H9 (cell line): ENCODE results near the gene INTS7. TPM values are rescaled to one million over a fixed set of nuclear protein-coding genes. Genes with fewer than 3 reads are reported as not detected.
A peak's percentile ranks its signal among the peaks of the same experiment; 100 is the strongest.

Experiments
- DNase-seq: peaks from one replicate; pipeline ENCODE4 v3.0.0-alpha.2; 2017
- H2AFZ ChIP-seq: one replicate; pipeline ENCODE4 v1.6.1; 2013; ENCODE audit warnings: mild to moderate bottlenecking, low read length, control low read depth, moderate library complexity
- H2AK5ac ChIP-seq: 2 replicates; pipeline ENCODE4 v1.6.1; 2013; ENCODE audit warnings: low read length, control low read depth, mixed read lengths; ENCODE audit not compliant: insufficient read length
- H2BK120ac ChIP-seq: one replicate; pipeline ENCODE4 v1.6.1; 2013; ENCODE audit warnings: low read depth, mild to moderate bottlenecking, low read length, control low read depth, inconsistent platforms; ENCODE audit not compliant: poor library complexity, severe bottlenecking
- H2BK12ac ChIP-seq: 2 replicates; pipeline ENCODE4 v1.6.1; 2013; ENCODE audit warnings: low read length, control low read depth, mixed read lengths, low read depth; ENCODE audit not compliant: insufficient read length
- H2BK15ac ChIP-seq: 2 replicates; pipeline ENCODE4 v1.6.1; 2013; ENCODE audit warnings: low read depth, low read length, control low read depth
- H2BK20ac ChIP-seq: one replicate; pipeline ENCODE4 v1.6.1; 2013; ENCODE audit warnings: low read depth, mild to moderate bottlenecking, low read length, control low read depth, inconsistent platforms; ENCODE audit not compliant: poor library complexity, severe bottlenecking
- H2BK5ac ChIP-seq: 2 replicates; pipeline ENCODE4 v1.6.1; 2013; ENCODE audit warnings: low read length, control low read depth, mixed read lengths; ENCODE audit not compliant: insufficient read length
- H3K14ac ChIP-seq: 2 replicates; pipeline ENCODE4 v1.6.1; 2013; ENCODE audit warnings: low read length, control low read depth; ENCODE audit not compliant: insufficient read depth
- H3K18ac ChIP-seq: 2 replicates; pipeline ENCODE4 v1.6.1; 2013; ENCODE audit warnings: low read depth, mild to moderate bottlenecking, mixed read lengths, low read length, control low read depth; ENCODE audit not compliant: insufficient read length
- H3K23ac ChIP-seq: 2 replicates; pipeline ENCODE4 v1.6.1; 2013; ENCODE audit warnings: low read length, control low read depth, mixed read lengths, low read depth; ENCODE audit not compliant: insufficient read length
- H3K23me2 ChIP-seq: 2 replicates; pipeline ENCODE4 v1.6.1; 2013; ENCODE audit warnings: low read depth, mild to moderate bottlenecking, mixed read lengths, low read length, control low read depth; ENCODE audit not compliant: insufficient read length, poor library complexity, severe bottlenecking
- H3K27ac ChIP-seq: 2 replicates; pipeline ENCODE4 v1.5.1; 2013; ENCODE audit warnings: low read length, control low read depth, mixed read lengths, low read depth; ENCODE audit not compliant: insufficient read length
- H3K27me3 ChIP-seq: 2 replicates; pipeline ENCODE4 v1.6.1; 2013; ENCODE audit warnings: low read length, control low read depth, inconsistent platforms; ENCODE audit not compliant: insufficient read depth
- H3K4ac ChIP-seq: 2 replicates; pipeline ENCODE4 v1.6.1; 2013; ENCODE audit warnings: low read depth, mild to moderate bottlenecking, control low read depth, inconsistent platforms, low read length, moderate library complexity
- H3K4me1 ChIP-seq: 2 replicates; pipeline ENCODE4 v1.6.1; 2013; ENCODE audit warnings: low read length, control low read depth, inconsistent platforms; ENCODE audit not compliant: insufficient read depth
- H3K4me2 ChIP-seq: 2 replicates; pipeline ENCODE4 v1.6.1; 2013; ENCODE audit warnings: low read length, control low read depth, mixed read lengths; ENCODE audit not compliant: insufficient read length, insufficient read depth
- H3K56ac ChIP-seq: 2 replicates; pipeline ENCODE4 v1.6.1; 2013; ENCODE audit warnings: low read depth, mild to moderate bottlenecking, mixed read lengths, low read length, control low read depth; ENCODE audit not compliant: insufficient read length
- H3K79me1 ChIP-seq: 2 replicates; pipeline ENCODE4 v1.6.1; 2013; ENCODE audit warnings: low read depth, mild to moderate bottlenecking, moderate library complexity, low read length, control low read depth, inconsistent platforms; ENCODE audit not compliant: insufficient read depth, poor library complexity, severe bottlenecking
- H3K79me2 ChIP-seq: 2 replicates; pipeline ENCODE4 v1.6.1; 2013; ENCODE audit warnings: low read length, control low read depth, inconsistent platforms; ENCODE audit not compliant: insufficient read depth
- H3K9ac ChIP-seq: 2 replicates; pipeline ENCODE4 v1.6.1; 2013; ENCODE audit warnings: low read length, control low read depth, mixed read lengths; ENCODE audit not compliant: insufficient read length; ENCODE audit errors: extremely low read depth
- H3K9me3 ChIP-seq: one replicate; pipeline ENCODE4 v1.6.1; 2013; ENCODE audit warnings: low read depth, low read length, inconsistent platforms; ENCODE audit not compliant: control insufficient read depth
- H3T11ph ChIP-seq: one replicate; pipeline ENCODE4 v1.6.1; 2013; ENCODE audit warnings: mild to moderate bottlenecking, low read length, control low read depth, inconsistent platforms
- H4K20me1 ChIP-seq: one replicate; pipeline ENCODE4 v1.6.1; 2013; ENCODE audit not compliant: control insufficient read depth, insufficient read length, insufficient read depth
- H4K5ac ChIP-seq: 2 replicates; pipeline ENCODE4 v1.6.1; 2013; ENCODE audit warnings: low read depth, mild to moderate bottlenecking, mixed read lengths, low read length, control low read depth; ENCODE audit not compliant: insufficient read length
- H4K8ac ChIP-seq: replicated peaks from 2 replicates; pipeline ENCODE4 v1.6.1; 2013; ENCODE audit warnings: low read length, control low read depth, mixed read lengths, low read depth; ENCODE audit not compliant: insufficient read length
- H4K91ac ChIP-seq: 2 replicates; pipeline ENCODE4 v1.6.1; 2013; ENCODE audit warnings: low read depth, mild to moderate bottlenecking, moderate library complexity, mixed read lengths, low read length, control low read depth; ENCODE audit not compliant: insufficient read length
- H3K27ac Mint-ChIP-seq, 3 experiments: 2 replicates in 2 of 3; 3 replicates in 1 of 3; pipeline ENCODE4 v1.8.0; 2020 to 2021; ENCODE audit warnings: mixed read lengths in 3 of 3, mild to moderate bottlenecking in 1 of 3, moderate library complexity in 1 of 3
- H3K27me3 Mint-ChIP-seq: 2 replicates; pipeline ENCODE4 v1.8.0; 2021; ENCODE audit warnings: low read depth, mild to moderate bottlenecking, moderate library complexity, mixed read lengths
- H3K36me3 Mint-ChIP-seq, 3 experiments: 2 replicates in 2 of 3; 3 replicates in 1 of 3; pipeline ENCODE4 v1.8.0; 2020 to 2021; ENCODE audit warnings: low read depth in 3 of 3, mixed read lengths in 3 of 3; ENCODE audit not compliant: insufficient read depth in 1 of 3
- H3K4me1 Mint-ChIP-seq, 2 experiments: 2 replicates each; pipeline ENCODE4 v1.8.0; 2020; ENCODE audit warnings: mixed read lengths in 2 of 2
- H3K4me3 Mint-ChIP-seq, 2 experiments: 2 replicates in 1 of 2; 3 replicates in 1 of 2; pipeline ENCODE4 v1.8.0; 2020 to 2021; ENCODE audit warnings: mild to moderate bottlenecking in 2 of 2, mixed read lengths in 2 of 2, moderate library complexity in 1 of 2
- H3K9me3 Mint-ChIP-seq, 2 experiments: 2 replicates in 1 of 2; 3 replicates in 1 of 2; pipeline ENCODE4 v1.8.0; 2020; ENCODE audit warnings: mild to moderate bottlenecking in 2 of 2, mixed read lengths in 2 of 2, moderate library complexity in 1 of 2
- CTCF ChIP-seq: fragments of 200-600 bp; sonication (generic); conservative IDR thresholded peaks from 3 replicates; pipeline ENCODE4 v1.8.0; 2021; ENCODE audit warnings: antibody characterized with exemption, mild to moderate bottlenecking
- WGBS: extraction: QIAGEN DNeasy Blood & Tissue Kit; methylation state at CpG from one replicate; pipeline ENCODE4 v1.1.7; 2013; ENCODE audit warnings: missing lambda C conversion rate, low lambda C conversion rate, mixed read lengths; ENCODE audit not compliant: insufficient read length; ENCODE audit errors: extremely low coverage; 5-methylcytosine and 5-hydroxymethylcytosine counted together
- total RNA-seq: library from RNA; stranded (reverse); gene quantifications from 2 replicates; pipeline ENCODE4 v1.2.1, GENCODE V29; 2021

Gene INTS7
- total RNA-seq, 1 experiment from 2014 or later, result 32.3 TPM

- H3K23ac ChIP-seq, result no peak overlapping the region
- H2AK5ac ChIP-seq, result no peak overlapping the region
- no peaks in the 10 kb centered on the region for H3K27me3 ChIP-seq
- no peak overlapping the region for H3K56ac ChIP-seq
- no peak for DNase-seq
- peaks cover 5% of the 10 kb centered on the region for H3K23me2 ChIP-seq
- H3K9me3 Mint-ChIP-seq, result peaks cover 0 to 3% of the 10 kb centered on the region in 2 experiments; a peak in 1 of 5 replicates
- no peak overlapping the region for H3K27ac ChIP-seq
- no peaks in the 10 kb centered on the region for H3K27me3 Mint-ChIP-seq
- no peak overlapping the region for H3K9ac ChIP-seq
- TF ChIP-seq CTCF, result no peak
- H2BK15ac ChIP-seq, result no peak overlapping the region
- H3K4me1 ChIP-seq, result no peaks in the 10 kb centered on the region
- no peak overlapping the region for H3K18ac ChIP-seq
- peaks cover 22% of the 10 kb centered on the region; the same call in 1 of the 2 replicates for H3K79me2 ChIP-seq
- no peak overlapping the region for H2BK5ac ChIP-seq
- peaks cover 11 to 21% (median 16%) of the 10 kb centered on the region in 3 experiments; a peak in 6 of 7 replicates for H3K36me3 Mint-ChIP-seq
- H2BK20ac ChIP-seq, result no peak overlapping the region
- no peak overlapping the region for H4K5ac ChIP-seq
- H4K8ac ChIP-seq, result no peak overlapping the region
- H3K27ac Mint-ChIP-seq, result no peak overlapping the region
- no peak overlapping the region for H4K91ac ChIP-seq
- no CpG with 5 or more reads among the region's 3 CpGs for WGBS
- H3K4me1 Mint-ChIP-seq, result peaks cover 21 to 28% of the 10 kb centered on the region in 2 experiments
- no peak overlapping the region for H3K14ac ChIP-seq
- H2BK120ac ChIP-seq, result no peak overlapping the region
- H3K4me3 Mint-ChIP-seq, result peak overlapping the region; percentile 27 to 98
- H2BK12ac ChIP-seq, result no peak overlapping the region
- no peaks in the 10 kb centered on the region for H3K79me1 ChIP-seq
- no peaks in the 10 kb centered on the region for H4K20me1 ChIP-seq
- H3T11ph ChIP-seq, result no peak overlapping the region
- H2AFZ ChIP-seq, result no peak overlapping the region
- H3K4ac ChIP-seq, result no peak overlapping the region
- H3K4me2 ChIP-seq, result peak overlapping the region; percentile 22
- H3K9me3 ChIP-seq, result no peaks in the 10 kb centered on the region
Measured at GRCh38 chr1:212037900-212038299, 2.5 kb upstream of the INTS7 start.
